ENCODE results near the gene ZNF511.

DNA sequence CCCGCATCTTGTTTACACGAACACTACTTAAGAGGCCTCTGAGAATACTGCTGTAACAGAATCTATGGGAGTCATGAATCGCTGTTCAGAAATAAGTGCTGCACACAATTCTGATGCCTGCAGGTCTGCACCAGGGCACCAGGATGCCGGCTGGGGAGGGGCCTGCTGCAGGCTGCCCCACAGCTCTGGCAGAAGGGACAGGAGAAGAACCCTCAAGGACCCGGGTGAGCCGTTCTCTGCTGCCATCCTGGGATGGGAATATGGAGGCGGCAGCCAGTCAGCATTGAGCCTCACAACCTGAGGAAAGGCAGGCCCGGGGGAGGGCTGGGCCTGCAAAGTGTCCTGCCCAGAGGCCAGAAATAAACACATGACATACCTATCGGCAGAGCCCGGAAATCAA is 11.2 kb upstream of the ZNF511 start:
- TF ChIP-seq EZH2 (IDR thresholded peaks at IDR 0.05; ENCODE audit: insufficient read depth, low read length): no peak
- TF ChIP-seq, protein P1, sequence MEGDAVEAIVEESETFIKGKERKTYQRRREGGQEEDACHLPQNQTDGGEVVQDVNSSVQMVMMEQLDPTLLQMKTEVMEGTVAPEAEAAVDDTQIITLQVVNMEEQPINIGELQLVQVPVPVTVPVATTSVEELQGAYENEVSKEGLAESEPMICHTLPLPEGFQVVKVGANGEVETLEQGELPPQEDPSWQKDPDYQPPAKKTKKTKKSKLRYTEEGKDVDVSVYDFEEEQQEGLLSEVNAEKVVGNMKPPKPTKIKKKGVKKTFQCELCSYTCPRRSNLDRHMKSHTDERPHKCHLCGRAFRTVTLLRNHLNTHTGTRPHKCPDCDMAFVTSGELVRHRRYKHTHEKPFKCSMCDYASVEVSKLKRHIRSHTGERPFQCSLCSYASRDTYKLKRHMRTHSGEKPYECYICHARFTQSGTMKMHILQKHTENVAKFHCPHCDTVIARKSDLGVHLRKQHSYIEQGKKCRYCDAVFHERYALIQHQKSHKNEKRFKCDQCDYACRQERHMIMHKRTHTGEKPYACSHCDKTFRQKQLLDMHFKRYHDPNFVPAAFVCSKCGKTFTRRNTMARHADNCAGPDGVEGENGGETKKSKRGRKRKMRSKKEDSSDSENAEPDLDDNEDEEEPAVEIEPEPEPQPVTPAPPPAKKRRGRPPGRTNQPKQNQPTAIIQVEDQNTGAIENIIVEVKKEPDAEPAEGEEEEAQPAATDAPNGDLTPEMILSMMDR (IDR thresholded peaks at IDR 0.05; ENCODE audit: insufficient read depth, low read depth, low read length): no peak
